ENCODE results near the gene MBTD1.
A peak's percentile ranks its signal among the peaks of the same experiment; 100 is the strongest.
"Not testable (repeated sequence)": the region's sequence is repeated elsewhere in the genome, so short reads cannot be mapped to it uniquely, and the experiment has no call there.

Gene MBTD1

DNA sequence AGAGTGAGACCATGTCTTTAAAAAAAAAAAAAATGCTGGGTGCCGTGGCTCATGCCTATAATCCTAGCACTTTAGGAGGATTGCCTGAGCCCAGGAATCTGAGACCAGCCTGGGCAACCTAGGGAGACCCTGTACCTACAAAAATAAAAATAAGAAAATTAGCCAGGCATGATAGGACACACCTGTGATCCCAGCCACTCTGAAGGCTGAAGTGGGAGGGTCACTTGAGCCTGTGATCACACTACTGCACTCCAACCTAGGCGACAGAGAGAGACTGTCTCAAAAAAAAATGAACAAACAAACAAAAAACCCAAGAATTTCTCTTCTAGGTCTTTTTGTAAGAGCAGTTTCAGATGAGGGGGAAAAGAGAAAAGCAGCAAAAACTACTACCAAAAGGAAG lies 59.0 kb downstream of the MBTD1 start:
- FAIRE-seq (no peak), DNase-seq (ENCODE audit: extremely low spot score, insufficient read length, low read depth) (no peak)

DNA sequence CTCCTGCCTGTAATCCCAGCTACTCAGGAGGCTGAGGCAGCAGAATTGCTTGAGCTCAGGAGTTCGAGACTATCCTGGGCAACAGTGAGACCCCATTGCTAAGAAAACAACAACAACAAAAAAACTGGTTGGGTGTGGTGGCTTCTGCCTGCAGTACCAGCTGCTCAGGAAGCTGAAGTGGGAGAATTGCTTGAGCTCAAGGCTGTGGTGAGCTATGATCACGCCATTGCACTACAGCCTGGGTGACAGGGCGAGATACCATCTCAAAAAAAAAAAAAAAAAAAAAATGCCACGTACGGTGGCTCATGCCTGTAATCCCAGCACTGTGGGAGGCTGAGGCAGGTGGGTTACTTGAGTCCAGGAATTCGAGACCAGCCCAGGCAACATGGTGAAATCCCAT lies 59.6 kb downstream of the MBTD1 start:
- DNase-seq (ENCODE audit: extremely low spot score, insufficient read length, low read depth) = no peak
- no peak for FAIRE-seq

DNA sequence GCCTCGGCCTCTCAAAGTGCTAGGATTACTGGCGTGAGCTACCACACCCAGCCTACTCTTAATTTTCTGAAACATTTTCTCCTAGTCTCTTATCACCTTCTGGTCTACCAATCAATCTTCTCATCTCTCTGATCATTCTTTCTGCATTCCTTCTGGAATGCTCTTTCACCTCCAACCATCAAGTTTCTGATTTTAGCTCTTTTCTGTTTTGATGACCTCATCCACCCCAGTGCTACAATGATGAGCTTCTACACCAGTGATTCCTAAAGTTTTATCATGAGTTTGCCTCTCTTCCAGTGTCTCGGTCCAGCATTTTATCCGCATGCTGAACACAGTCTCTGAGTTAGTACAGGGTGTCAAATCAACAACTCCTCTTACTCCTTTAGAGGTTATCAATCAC lies 62.1 kb downstream of the MBTD1 start:
- FAIRE-seq (no peak), DNase-seq (ENCODE audit: extremely low spot score, insufficient read length, low read depth) (no peak)

DNA sequence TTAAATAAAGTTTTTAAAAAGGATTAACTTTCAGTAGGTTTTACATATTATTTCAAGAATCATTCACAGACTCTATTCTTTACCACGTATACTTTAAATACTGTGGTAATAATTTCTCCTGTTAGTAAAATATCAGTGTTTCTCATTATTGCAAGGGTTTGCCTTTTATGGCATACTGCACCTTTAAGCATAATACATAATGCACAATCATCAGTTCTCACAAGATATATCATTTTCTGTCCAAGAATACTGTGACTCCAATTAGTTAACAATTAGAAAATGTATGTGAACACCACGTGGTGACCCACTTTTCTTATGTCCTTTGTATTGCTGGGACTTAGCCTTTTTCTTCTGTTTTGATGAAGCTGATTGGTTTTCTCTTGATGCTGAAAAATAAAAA lies 68.0 kb downstream of the MBTD1 start:
- DNase-seq (ENCODE audit: extremely low spot score, insufficient read length, low read depth) (no peak), FAIRE-seq (no peak)

DNA sequence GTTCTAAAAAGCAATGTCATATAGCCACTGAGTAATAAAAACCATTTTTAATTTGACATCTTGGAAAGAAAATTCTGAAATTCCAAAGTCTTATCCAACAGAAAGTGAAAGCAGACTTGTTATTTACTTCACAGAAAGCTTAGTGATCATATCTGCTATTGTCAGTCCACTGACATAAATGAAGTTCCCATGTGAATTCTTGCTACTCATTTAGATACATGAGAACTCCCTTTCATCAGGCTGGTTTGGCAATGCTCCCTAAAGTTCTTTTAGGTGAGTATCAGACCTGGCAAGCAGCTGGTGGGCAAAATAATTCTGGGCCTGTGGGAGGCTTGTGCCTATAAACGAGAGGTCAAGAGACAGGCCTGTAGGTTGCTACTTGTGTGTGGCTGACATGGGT lies 70.2 kb downstream of the MBTD1 start:
- no peak for DNase-seq (ENCODE audit: extremely low spot score, insufficient read length, low read depth)
- FAIRE-seq = no peak

DNA sequence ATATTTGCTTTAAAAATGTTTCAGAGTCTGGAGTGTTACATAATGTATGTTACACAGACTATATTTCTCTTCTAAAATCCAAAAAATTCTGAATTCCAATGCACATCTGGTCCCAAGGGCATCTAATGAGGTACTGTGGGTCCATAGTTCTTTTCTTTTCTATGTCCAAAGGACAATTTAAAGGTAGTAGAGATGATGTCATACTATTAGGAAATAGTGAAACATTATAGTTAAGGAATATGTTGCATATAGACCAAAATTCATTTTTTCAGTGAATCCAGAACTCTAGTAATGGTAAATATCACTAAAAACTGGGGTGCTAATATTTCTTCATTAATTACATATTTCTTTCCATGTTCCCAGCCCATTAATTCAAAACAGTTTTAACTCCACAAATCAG lies 70.7 kb downstream of the MBTD1 start:
- DNase-seq (ENCODE audit: extremely low spot score, insufficient read length, low read depth) (no peak), FAIRE-seq (no peak)

DNA sequence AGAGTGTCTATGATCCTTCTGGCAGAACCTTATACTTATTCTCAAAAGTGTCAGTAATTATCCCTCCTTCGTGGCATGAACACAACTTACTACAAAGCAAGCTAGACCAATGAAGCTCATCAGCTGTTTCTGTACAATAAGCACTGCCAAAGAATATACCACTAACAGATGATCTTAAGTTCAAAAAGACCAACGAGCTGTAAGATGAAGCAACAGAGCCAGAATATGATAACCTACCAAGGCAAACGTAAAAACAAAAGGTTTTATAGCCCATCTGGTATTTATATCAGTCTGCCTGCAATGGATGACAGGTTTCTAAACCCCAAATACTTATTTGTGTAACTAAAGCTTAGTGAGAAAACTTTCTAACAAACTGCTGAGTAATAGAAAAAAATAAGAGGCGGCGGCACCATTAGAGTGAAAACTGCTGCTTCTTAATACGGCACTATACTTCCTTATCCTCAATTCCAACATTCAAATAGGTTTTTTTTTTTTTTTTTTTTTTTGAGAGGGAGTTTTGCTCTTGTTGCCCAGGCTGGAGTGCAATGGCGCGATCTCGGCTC lies 71.5 kb downstream of the MBTD1 start:
- FAIRE-seq (no peak), DNase-seq (ENCODE audit: extremely low spot score, insufficient read length, low read depth) (no peak)

DNA sequence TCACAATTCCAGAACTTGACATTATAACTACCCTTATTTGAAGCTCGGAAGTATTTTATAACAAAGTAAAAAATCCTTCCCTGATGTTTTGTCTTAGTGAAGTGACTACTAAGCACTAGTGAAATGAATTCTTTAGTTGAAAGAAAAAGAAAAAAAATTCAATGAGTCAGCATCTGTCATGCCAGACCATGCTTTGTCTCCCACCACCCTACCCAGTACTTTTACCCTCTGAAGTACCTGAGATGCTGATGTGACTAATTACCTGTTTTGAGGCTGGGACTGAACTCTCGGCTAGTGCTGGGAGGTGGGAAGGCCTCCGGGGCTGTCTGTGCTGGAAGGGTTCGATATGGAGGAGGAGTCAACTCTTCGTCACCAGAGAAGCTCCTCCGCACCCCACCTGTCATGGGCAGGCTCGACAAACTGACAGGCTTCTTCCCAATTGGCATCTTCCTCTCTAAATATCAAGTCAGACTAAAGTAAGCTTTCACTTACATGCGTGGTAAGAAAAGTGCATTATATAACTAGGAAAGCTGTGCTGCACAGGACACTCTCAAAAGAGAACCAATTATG lies 74.0 kb downstream of the MBTD1 start:
- FAIRE-seq (no peak), DNase-seq (ENCODE audit: extremely low spot score, insufficient read length, low read depth) (no peak)

DNA sequence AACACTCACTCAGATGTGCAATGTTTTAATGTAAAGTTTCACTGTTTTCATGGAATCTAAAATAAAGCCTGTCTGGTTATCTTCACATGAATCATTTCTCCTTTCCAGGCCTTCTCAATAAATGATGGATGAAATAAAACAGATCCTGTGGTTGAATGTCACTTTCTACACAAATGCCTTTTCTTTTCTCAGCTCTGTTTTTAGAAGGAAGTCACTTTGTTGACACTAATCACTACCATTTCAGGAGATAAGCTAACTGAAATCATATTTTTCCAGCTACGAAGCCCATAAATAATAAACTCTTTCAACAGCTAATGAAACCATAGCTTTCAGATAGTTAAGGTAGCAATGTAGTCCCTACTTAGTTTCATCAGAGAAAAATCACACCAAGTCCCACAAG lies 75.7 kb downstream of the MBTD1 start:
- DNase-seq (ENCODE audit: extremely low spot score, insufficient read length, low read depth) = no peak
- no peak for FAIRE-seq

DNA sequence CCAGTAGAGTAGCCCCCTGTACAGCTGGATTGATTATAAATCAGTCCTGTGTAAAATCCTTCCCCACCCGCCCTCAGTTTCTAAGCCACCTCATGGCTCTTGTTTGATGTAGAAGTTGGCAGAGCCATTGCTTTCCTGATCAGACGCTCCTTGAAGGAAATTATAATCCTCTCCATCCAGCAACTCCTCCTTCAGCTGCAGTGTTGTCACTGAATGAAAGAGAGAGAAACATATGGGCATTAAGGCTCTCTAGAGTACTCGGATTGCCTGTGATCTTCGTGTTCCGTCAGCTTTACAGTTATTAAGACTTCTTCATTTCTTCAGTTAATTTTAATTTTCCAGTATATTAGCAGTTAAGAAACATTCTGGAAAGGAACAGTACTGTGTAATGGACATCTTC lies 79.4 kb downstream of the MBTD1 start:
- DNase-seq (ENCODE audit: extremely low spot score, insufficient read length, low read depth) (no peak), FAIRE-seq (no peak)

DNA sequence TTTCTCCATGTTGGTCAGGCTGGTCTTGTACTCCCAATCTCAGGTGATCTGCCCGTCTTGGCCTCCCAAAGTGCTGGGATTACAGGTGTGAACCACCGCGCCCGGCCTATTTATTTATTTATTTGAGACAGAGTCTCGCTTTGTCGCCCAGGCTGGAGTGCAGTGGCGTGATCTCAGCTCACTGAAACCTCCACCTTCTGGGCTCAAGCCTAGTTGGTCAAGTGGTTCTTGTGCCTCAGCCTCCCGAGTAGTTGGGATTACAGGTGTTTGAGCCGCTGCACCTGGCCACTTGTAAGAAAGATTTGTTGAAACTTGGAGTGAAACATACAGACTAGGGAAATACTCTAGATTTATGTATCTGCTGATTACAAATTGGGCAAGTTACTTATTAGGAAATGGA lies 87.8 kb downstream of the MBTD1 start:
- not testable (repeated sequence) for DNase-seq (ENCODE audit: extremely low spot score, insufficient read length, low read depth); FAIRE-seq

DNA sequence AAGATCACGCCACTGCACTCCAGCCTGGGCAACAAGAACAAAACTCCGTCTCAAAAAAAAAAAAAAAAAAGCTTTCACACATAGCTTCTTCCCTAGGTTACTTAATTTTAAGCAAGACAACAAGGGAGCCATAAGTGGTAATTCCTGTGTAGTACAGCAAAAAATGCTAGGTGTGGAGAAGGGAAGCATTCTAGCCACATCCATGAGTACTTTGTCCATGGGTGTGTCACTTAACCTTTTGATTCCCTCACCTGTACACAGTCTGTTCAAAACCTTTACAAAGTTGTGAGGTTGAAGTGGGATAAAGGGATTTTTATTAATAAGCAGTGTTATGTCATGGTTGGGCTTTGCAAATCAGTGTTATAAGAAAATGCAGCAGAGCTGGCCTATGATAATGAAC lies 89.1 kb downstream of the MBTD1 start:
- FAIRE-seq (no peak), DNase-seq (ENCODE audit: extremely low spot score, insufficient read length, low read depth) (no peak)

DNA sequence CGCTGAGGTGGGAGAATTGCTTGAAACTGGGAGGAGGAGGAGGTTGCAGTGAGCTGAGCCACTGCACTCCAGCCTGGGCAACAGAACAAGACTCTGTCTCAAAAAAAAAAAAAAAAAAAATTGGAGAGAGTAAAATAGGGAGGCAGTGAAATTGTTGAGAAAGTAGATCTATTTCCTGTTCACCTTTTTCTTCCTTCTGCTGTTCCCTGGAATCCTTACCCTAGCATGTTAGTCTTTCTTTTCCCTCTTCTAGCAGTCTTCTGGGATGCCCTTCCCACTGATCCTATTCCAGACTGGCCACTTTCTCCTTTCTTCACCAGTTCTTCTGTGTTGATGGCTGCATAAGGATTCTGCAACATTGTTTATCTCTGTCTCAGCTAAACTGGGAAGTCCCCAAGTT lies 90.5 kb downstream of the MBTD1 start:
- DNase-seq (ENCODE audit: extremely low spot score, insufficient read length, low read depth) (no peak), FAIRE-seq (no peak)

DNA sequence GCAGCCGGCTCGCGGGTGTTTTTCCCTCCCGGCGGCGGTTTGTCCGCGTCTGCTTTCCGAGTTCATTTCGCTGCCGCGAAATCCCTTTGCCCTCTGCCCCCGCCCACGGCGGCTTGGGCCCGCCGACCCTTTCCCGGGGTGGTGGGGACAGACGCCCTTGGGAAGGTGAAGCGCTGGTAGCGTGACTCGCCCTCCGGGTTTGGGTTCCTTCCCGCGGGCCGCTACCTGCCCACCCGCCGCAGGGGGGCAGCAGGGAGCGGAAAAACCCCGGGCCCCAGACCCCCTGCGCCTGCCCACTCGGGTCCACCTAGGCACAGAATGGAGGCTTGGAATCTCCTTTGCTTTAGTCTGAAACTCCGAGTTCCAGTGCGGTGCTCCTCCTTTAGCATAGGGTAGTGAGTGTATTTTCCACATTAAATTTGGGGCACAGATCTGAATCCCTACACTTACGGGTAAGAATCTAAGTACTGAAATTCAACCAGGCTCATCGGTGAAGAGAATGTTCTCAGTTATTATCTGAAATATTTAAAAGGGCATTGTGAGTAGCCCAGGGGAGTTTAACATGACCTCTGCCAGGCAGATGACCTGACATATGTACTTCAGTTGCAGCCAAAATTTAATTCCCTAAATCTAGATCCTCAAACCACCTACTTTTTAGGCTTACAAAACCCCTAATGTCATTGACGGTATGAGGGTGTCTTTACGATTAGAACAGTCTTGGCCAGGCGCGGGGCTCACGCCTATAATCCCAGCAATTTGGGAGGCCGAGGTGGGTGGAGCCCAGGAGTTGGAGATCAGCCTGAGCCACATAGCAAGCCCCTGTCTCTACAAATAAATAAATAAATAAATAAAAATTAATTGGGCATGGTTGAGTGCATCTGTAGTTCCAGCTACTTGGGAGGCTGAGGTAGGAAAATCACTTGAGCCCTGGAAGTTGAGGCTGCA lies 92.6 kb downstream of the MBTD1 start:
- DNase-seq (ENCODE audit: extremely low spot score, insufficient read length, low read depth) (peak; percentile 73), FAIRE-seq (peak; percentile 50)

DNA sequence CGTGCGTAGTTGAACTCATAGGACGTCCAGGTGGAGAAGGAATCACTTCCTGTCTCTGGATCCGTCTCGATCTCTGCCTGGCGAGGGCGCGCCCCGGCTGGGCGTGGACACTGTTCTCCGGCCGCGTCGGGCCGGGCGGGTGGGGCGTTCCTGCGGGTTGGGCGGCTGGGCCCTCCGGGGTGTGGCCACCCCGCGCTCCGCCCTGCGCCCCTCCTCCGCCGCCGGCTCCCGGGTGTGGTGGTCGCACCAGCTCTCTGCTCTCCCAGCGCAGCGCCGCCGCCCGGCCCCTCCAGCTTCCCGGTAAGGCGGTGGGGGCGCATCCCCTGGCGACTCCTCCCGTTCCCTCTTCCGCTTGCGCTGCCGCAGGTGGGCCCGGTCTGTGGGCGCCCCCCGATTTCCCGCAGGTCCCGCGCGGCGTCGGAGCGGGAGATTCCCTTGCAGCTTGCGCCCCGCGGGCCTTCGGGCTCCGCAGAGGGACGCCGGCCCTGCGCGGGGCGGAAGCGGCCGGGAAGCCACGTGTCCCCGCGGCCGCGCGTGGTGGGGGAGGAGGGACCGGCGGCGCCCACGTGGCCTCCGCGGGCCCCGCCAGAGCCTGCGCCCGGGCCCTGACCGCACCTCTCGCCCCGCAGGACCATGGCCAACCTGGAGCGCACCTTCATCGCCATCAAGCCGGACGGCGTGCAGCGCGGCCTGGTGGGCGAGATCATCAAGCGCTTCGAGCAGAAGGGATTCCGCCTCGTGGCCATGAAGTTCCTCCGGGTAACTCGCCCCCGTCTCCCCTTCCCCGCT lies 93.5 kb downstream of the MBTD1 start, which contains the start of gene NME2:
Gene NME2 (plus strand): TSS at position 214 of the 789 bp plus-strand sequence. CDS start 420 bp downstream, at position 634.
- FAIRE-seq (peak; percentile 87), DNase-seq (ENCODE audit: extremely low spot score, insufficient read length, low read depth) (peak; percentile 80)

DNA sequence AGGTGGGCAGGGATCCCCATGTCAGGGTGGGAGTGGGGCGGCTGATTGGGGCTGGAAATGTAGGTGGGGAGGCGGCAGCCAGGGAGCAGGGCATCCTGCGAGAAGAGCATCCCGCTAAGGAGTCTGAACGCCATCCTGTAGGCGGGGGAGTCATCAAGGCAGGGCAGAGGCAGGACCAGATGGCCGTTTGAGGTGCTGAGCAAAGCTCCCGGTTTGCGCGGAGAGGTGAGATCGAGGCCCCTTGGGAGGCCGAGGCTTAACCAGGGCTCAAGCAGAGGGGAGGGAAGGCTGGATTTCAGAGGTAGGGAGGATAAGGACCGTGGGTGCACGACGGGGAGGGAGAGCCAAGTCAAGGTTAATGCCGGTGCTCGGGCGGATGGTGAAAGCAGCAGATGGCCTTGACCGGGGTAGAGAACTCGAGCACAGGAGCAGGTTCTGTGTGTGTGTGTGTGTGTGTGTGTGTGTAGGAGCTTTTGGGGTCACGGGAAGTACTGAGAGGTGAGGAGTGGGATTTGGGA lies 94.1 kb downstream of the MBTD1 start:
- FAIRE-seq = no peak
- no peak for DNase-seq (ENCODE audit: extremely low spot score, insufficient read length, low read depth)

DNA sequence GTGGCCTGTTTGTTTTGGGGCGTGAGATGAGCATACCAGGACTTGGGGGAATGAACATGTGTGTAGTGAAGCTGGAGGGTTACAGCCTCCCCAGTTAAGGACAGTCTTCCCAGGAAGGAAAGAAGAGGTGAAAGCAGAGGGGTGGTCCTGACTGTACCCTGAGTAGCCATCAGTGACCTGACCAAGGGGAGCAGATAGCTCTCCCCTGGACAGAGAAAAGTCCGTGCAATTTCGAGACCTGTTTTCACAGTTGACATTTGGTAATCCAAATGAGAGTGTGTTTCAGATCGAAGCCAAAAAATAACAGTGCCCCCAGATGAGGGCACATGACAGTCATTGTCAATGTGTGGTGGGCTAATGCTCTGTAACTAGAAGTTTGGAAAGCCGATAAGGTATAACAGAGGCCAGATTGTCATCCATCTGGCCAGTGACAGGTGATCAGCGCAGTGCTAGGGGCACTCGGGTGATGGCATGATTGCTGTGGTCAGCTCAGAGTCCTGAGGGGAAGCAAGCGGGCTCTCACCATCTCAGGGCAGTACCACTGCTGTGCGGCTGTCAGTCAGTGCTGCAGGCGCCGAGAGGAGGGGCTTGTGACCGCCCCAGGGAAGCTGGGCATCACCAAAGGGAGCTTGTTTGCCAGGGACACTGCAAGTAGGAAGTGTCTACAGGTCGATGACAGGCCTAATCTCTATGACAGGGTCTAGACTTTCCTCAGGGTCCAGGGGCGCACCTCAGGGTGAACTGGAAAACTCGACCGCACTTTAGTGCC lies 94.8 kb downstream of the MBTD1 start:
- DNase-seq (ENCODE audit: extremely low spot score, insufficient read length, low read depth) (no peak), FAIRE-seq (no peak)

DNA sequence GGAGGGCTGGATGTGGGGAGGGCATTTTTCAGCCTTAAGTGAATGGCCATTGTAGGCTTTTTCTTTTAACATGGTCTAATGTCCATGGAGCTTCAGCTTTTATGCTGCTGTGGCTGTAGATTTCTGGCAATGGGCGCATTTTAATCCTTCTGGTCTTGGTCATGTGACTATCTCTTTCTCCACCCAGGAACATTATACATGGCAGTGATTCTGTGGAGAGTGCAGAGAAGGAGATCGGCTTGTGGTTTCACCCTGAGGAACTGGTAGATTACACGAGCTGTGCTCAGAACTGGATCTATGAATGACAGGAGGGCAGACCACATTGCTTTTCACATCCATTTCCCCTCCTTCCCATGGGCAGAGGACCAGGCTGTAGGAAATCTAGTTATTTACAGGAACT lies 98.3 kb downstream of the MBTD1 start:
- FAIRE-seq (no peak), DNase-seq (ENCODE audit: extremely low spot score, insufficient read length, low read depth) (no peak)

DNA sequence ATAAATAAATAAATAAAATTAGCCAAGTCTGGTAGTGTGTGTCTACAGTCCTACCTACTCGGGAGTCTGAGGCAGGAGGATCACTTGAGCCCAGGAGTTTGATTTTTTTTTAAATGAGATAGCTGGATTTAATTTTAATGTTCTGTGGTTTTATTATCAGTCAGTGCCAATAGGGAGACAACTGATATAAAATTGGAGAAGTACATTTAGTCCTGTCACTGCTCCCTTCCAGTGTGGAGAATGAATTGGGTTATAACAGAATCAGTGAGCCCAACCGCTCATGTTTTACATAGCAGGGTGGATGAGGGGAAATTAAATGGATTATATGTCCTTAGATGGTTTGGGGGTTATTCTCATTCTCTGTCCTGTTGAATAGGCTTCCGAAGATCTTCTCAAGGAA lies 100.2 kb downstream of the MBTD1 start:
- FAIRE-seq = no peak

DNA sequence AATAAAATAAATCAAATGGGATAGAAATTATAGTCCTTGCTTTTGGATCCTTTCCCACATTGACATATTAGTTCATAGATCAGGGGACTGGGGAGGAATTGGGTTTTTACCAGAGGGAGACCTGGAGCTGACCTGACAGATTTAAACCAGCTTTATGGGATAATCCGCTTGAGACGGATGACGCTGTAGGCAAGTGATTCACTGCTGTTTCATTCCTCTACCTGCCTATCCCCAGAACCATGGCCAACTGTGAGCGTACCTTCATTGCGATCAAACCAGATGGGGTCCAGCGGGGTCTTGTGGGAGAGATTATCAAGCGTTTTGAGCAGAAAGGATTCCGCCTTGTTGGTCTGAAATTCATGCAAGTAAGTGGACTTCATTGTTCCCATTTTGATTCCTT lies 104.4 kb downstream of the MBTD1 start:
- DNase-seq (ENCODE audit: extremely low spot score, insufficient read length, low read depth) = no peak
- no peak for FAIRE-seq

More for the DNA sequence above, 100.2 kb downstream of the MBTD1 start:
- no peak for DNase-seq (ENCODE audit: extremely low spot score, insufficient read length, low read depth)
